Measurements from ENCODE around the gene DENND11.

DENND11 gene

GRCh38 chr7:141675436-141676215, 26.3 kb downstream of the DENND11 start:
- DNase-seq (ENCODE audit: low read depth in 2 of 2): no peak
- H3K4me3 ChIP-seq (replicated peaks in 1 of 2; ENCODE audit: low read depth in 2 of 2, low read length in 2 of 2): no peak overlapping the region
- no peak for TF ChIP-seq CTCF (IDR thresholded peaks at IDR 0.05; ENCODE audit: low read depth, low read length)

GRCh38 chr7:141674702-141675101, 27.3 kb downstream of the DENND11 start:
- no peak for DNase-seq (ENCODE audit: low read depth in 2 of 2)
- no peak overlapping the region for H3K4me3 ChIP-seq (replicated peaks in 1 of 2; ENCODE audit: low read depth in 2 of 2, low read length in 2 of 2)
- TF ChIP-seq CTCF (IDR thresholded peaks at IDR 0.05; ENCODE audit: low read depth, low read length): peak; percentile 41

GRCh38 chr7:141674171-141674671, 27.7 kb downstream of the DENND11 start:
- DNase-seq (ENCODE audit: low read depth in 2 of 2): peak; percentile 57 to 91
- no peak for TF ChIP-seq CTCF (IDR thresholded peaks at IDR 0.05; ENCODE audit: low read depth, low read length)
- no peak overlapping the region for H3K4me3 ChIP-seq (replicated peaks in 1 of 2; ENCODE audit: low read depth in 2 of 2, low read length in 2 of 2)

- H3K4me3 ChIP-seq (replicated peaks in 1 of 2; ENCODE audit: low read depth in 2 of 2, low read length in 2 of 2): no peak overlapping the region
- TF ChIP-seq CTCF (IDR thresholded peaks at IDR 0.05; ENCODE audit: low read depth, low read length): no peak
- no peak for DNase-seq (ENCODE audit: low read depth in 2 of 2)
Measured at GRCh38 chr7:141673346-141673745, 28.6 kb downstream of the DENND11 start.

- peak in 1 of 2 donors; percentile 35 for DNase-seq (ENCODE audit: low read depth in 2 of 2)
- no peak for TF ChIP-seq CTCF (IDR thresholded peaks at IDR 0.05; ENCODE audit: low read depth, low read length)
- no peak overlapping the region for H3K4me3 ChIP-seq (replicated peaks in 1 of 2; ENCODE audit: low read depth in 2 of 2, low read length in 2 of 2)
Measured at GRCh38 chr7:141671705-141672496, 30.1 kb downstream of the DENND11 start.

- H3K4me3 ChIP-seq (replicated peaks in 1 of 2; ENCODE audit: low read depth in 2 of 2, low read length in 2 of 2): no peak overlapping the region
- no peak for DNase-seq (ENCODE audit: low read depth in 2 of 2)
- TF ChIP-seq CTCF (IDR thresholded peaks at IDR 0.05; ENCODE audit: low read depth, low read length): no peak
Measured at GRCh38 chr7:141668853-141669252, 33.1 kb downstream of the DENND11 start.
